ENCODE results near the gene CTSO. TPM values are rescaled to one million over a fixed set of nuclear protein-coding genes. Genes with fewer than 3 reads are reported as not detected.

CTSO gene
- polyA plus RNA-seq, 1 donor (not counting 4 experiments of a cell fraction or from before 2014, with no cell fraction given): 3.3 TPM

DNA sequence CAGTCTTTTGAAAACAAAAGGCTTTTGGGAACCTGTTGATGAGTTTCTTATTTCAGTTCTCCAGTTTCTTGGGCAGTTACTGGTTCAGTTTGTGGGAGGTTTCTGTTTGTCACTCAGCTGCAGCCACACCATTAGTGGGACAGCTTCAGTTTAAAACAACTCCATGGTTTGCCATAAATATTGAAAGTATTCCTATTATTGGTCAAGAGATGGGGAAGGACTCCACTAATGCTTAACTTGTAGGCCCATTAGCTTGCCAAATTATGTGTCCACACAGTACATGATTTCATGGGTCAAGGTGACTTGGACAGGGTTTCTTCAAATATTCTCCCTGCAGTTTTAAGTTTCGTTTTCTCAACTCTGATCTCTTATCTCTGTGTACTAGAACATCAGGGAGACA lies 72.1 kb downstream of the CTSO start:
- DNase-seq (ENCODE audit: low read depth, low spot score) (no peak), FAIRE-seq (no peak)
- Histone ChIP-seq H3K4me3 (ENCODE audit: control insufficient read depth in 2 of 3, extremely low read depth in 1 of 3, insufficient read depth in 2 of 3, low read depth in 1 of 3, low read length in 3 of 3) (no peak overlapping the region), H3K27ac (ENCODE audit: control insufficient read depth, insufficient read depth, low read length) (no peak overlapping the region), H2AFZ (ENCODE audit: control insufficient read depth, low read length) (no peak overlapping the region), H3K27me3 (ENCODE audit: control insufficient read depth, extremely low read depth, insufficient read depth, low read length) (no peaks in the 10 kb centered on the region), H3K9ac (ENCODE audit: control insufficient read depth, extremely low read depth, insufficient read depth, low read length) (no peak overlapping the region), H4K20me1 (ENCODE audit: control insufficient read depth, extremely low read depth, insufficient read depth, low read length) (no peaks in the 10 kb centered on the region), H3K79me2 (ENCODE audit: control insufficient read depth, insufficient read depth, low read length) (no peaks in the 10 kb centered on the region), H3K9me3 (ENCODE audit: control insufficient read depth, low read depth, low read length) (no peaks in the 10 kb centered on the region), H3K36me3 (ENCODE audit: control insufficient read depth in 2 of 2, extremely low read depth in 1 of 2, insufficient read depth in 2 of 2, low read length in 2 of 2) (no peaks in the 10 kb centered on the region), H3K4me1 (ENCODE audit: control insufficient read depth, extremely low read depth, insufficient read depth, low read length) (no peaks in the 10 kb centered on the region), H3K9me1 (ENCODE audit: control insufficient read depth, extremely low read depth, insufficient read depth, low read length) (no peaks in the 10 kb centered on the region), H3K4me2 (ENCODE audit: control insufficient read depth, extremely low read depth, insufficient read depth, low read depth, low read length) (no peak overlapping the region)
- dilution Hi-C loops (cut with MboI; ENCODE audit: extremely low pct_ligation_motif_present, low sequenced_read_pairs): no loop called here
- no peak for TF ChIP-seq CTCF (optimal IDR thresholded peaks at IDR 0.05 in 1 of 3, IDR thresholded peaks at IDR 0.05 in 1 of 3, conservative IDR thresholded peaks at IDR 0.05 in 1 of 3; ENCODE audit: extremely low read depth in 1 of 3, insufficient read depth in 2 of 3, low read length in 3 of 3)
- TF ChIP-seq EZH2 (IDR thresholded peaks at IDR 0.05; ENCODE audit: low read length): no peak

DNA sequence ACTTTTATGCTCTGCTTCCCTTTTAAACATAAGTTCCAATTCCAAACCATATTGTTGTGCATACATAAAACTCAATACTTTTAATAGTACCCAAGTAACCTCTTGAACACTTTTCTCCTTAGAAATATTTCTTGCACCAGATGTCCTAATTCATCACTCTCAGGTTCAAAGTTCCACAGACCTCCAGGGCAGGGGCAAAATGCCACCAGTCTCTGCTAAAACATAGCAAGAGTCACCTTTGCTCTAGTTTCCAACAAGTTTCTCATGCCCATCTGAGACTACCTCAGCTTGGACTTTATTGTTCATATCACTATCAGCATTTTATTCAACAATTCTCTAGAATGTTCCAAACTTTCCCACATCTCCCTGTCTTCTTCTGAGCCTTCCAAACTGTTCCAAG lies 73.9 kb downstream of the CTSO start:
- Histone ChIP-seq H3K27me3 (ENCODE audit: control insufficient read depth, extremely low read depth, insufficient read depth, low read length) (no peaks in the 10 kb centered on the region), H3K9ac (ENCODE audit: control insufficient read depth, extremely low read depth, insufficient read depth, low read length) (no peak overlapping the region), H3K79me2 (ENCODE audit: control insufficient read depth, insufficient read depth, low read length) (no peaks in the 10 kb centered on the region), H3K9me1 (ENCODE audit: control insufficient read depth, extremely low read depth, insufficient read depth, low read length) (no peaks in the 10 kb centered on the region), H2AFZ (ENCODE audit: control insufficient read depth, low read length) (no peak overlapping the region), H3K4me1 (ENCODE audit: control insufficient read depth, extremely low read depth, insufficient read depth, low read length) (no peaks in the 10 kb centered on the region), H3K4me3 (ENCODE audit: control insufficient read depth in 2 of 3, extremely low read depth in 1 of 3, insufficient read depth in 2 of 3, low read depth in 1 of 3, low read length in 3 of 3) (no peak overlapping the region), H3K27ac (ENCODE audit: control insufficient read depth, insufficient read depth, low read length) (no peak overlapping the region), H3K9me3 (ENCODE audit: control insufficient read depth, low read depth, low read length) (no peaks in the 10 kb centered on the region), H4K20me1 (ENCODE audit: control insufficient read depth, extremely low read depth, insufficient read depth, low read length) (no peaks in the 10 kb centered on the region), H3K36me3 (ENCODE audit: control insufficient read depth in 2 of 2, extremely low read depth in 1 of 2, insufficient read depth in 2 of 2, low read length in 2 of 2) (no peaks in the 10 kb centered on the region), H3K4me2 (ENCODE audit: control insufficient read depth, extremely low read depth, insufficient read depth, low read depth, low read length) (no peak overlapping the region)
- dilution Hi-C loops (cut with MboI; ENCODE audit: extremely low pct_ligation_motif_present, low sequenced_read_pairs): no loop called here
- TF ChIP-seq CTCF (optimal IDR thresholded peaks at IDR 0.05 in 1 of 3, IDR thresholded peaks at IDR 0.05 in 1 of 3, conservative IDR thresholded peaks at IDR 0.05 in 1 of 3; ENCODE audit: extremely low read depth in 1 of 3, insufficient read depth in 2 of 3, low read length in 3 of 3): no peak
- no peak for TF ChIP-seq EZH2 (IDR thresholded peaks at IDR 0.05; ENCODE audit: low read length)
- DNase-seq (ENCODE audit: low read depth, low spot score) (no peak), FAIRE-seq (no peak)

Measured in keratinocyte (primary cell).